HCEC 1CT (cell line): Measurements from ENCODE around the gene CARD10.

Source experiments
- DNase-seq: peaks from one replicate; pipeline ENCODE4 v3.0.0-alpha.2; 2017

Gene CARD10

GRCh38 chr22:37501610-37502341 is 17.4 kb downstream of the CARD10 start:
- peak; percentile 68 for DNase-seq

- no peak for DNase-seq
These were observed 18.2 kb downstream of the CARD10 start for GRCh38 chr22:37500745-37501609.

GRCh38 chr22:37499789-37500540 is 19.2 kb downstream of the CARD10 start:
- no peak for DNase-seq

- DNase-seq = no peak
These were observed 20.0 kb downstream of the CARD10 start for GRCh38 chr22:37499027-37499707.

- no peak for DNase-seq
These were observed 20.8 kb downstream of the CARD10 start for GRCh38 chr22:37498289-37498909.

GRCh38 chr22:37497062-37497599 is 22.1 kb downstream of the CARD10 start:
- DNase-seq = peak; percentile 91

GRCh38 chr22:37496651-37497050 is 22.6 kb downstream of the CARD10 start:
- peak; percentile 14 for DNase-seq

- DNase-seq = no peak
These were observed 25.2 kb downstream of the CARD10 start for GRCh38 chr22:37493979-37494378.

GRCh38 chr22:37492428-37493344 is 26.5 kb downstream of the CARD10 start:
- peak; percentile 65 for DNase-seq

- DNase-seq = no peak
These were observed 27.4 kb downstream of the CARD10 start for GRCh38 chr22:37491559-37492427.

- no peak for DNase-seq
These were observed 28.1 kb downstream of the CARD10 start for GRCh38 chr22:37491106-37491505.

- no peak for DNase-seq
These were observed 29.2 kb downstream of the CARD10 start for GRCh38 chr22:37489983-37490382.

- no peak for DNase-seq
These were observed 30.7 kb downstream of the CARD10 start for GRCh38 chr22:37488337-37489135.

GRCh38 chr22:37487571-37487970 is 31.6 kb downstream of the CARD10 start:
- no peak for DNase-seq

- no peak for DNase-seq
These were observed 32.1 kb downstream of the CARD10 start for GRCh38 chr22:37487129-37487528.

- DNase-seq = peak; percentile 34
These were observed 32.9 kb downstream of the CARD10 start, which contains the start of gene MFNG for GRCh38 chr22:37486224-37486845. Gene MFNG (minus strand): TSS chr22:37486384. CDS start chr22:37486177, 207 bp downstream.

- DNase-seq = no peak
These were observed 33.6 kb downstream of the CARD10 start for GRCh38 chr22:37485395-37486223.
